ENCODE data around the gene PBXIP1. TPM values are rescaled to one million over a fixed set of nuclear protein-coding genes. Genes with fewer than 3 reads are reported as not detected.
A peak's percentile ranks its signal among the peaks of the same experiment; 100 is the strongest.

PBXIP1 gene
- total and polyA plus RNA-seq, 2 of the 13 experiments (the other 11 are each of a cell fraction or from before 2014, with no cell fraction given), result 16.3 to 31.9 TPM

DNA sequence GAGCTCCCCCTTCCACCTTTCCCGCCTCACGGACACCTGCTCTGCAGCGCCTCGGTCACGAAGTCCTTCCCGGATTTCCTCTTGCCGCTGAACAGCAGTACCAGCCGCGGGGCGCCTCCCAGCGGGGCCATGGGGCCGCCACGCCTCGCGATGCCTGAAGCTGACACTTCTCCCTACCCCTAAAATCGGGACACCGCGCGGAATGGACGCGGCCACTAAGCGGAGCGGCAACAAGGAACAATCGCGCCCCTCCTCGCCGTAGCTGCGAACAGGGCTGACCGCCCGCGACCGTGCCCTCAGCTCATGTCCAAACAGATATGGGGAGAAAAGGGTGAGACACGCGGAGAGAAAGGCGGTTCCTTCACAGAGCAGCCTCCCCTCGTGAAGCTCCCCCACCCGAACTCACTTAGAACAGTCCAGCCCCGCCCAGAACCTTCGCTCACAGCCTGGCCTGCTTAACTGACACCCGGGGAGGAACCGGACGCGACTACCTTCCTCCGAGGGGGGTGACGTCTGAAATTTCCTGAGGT, 19.3 kb downstream of the PBXIP1 start, which contains the start of gene PMVK (continued):
- TF ChIP-seq REST (IDR thresholded peaks at IDR 0.05; ENCODE audit: borderline replicate concordance in 1 of 2, low read depth in 1 of 2, low read length in 2 of 2), result no peak
- peak; percentile 96 for TF ChIP-seq HDAC2 (CRISPR knock-in tag; IDR thresholded peaks at IDR 0.05)
- no peak for TF ChIP-seq FIP1L1 (IDR thresholded peaks at IDR 0.05; ENCODE audit: borderline replicate concordance, insufficient read depth, low read depth, low read length)
- no peak for TF ChIP-seq NFE2 (CRISPR knock-in tag; IDR thresholded peaks at IDR 0.05)
- TF ChIP-seq MYPOP (CRISPR knock-in tag; IDR thresholded peaks at IDR 0.05), result peak; percentile 88
- no peak for TF ChIP-seq SMARCC2 (IDR thresholded peaks at IDR 0.05)
- TF ChIP-seq, protein P1, sequence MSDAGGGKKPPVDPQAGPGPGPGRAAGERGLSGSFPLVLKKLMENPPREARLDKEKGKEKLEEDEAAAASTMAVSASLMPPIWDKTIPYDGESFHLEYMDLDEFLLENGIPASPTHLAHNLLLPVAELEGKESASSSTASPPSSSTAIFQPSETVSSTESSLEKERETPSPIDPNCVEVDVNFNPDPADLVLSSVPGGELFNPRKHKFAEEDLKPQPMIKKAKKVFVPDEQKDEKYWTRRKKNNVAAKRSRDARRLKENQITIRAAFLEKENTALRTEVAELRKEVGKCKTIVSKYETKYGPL (CRISPR knock-in tag; IDR thresholded peaks at IDR 0.05), result peak; percentile 79; the same call in 1 of the 2 replicates
- 0 out of 2 replicates have a peak, but pooled peaks have one; percentile 11 for TF ChIP-seq GMEB2 (CRISPR knock-in tag; IDR thresholded peaks at IDR 0.05; ENCODE audit: low read depth)
- peak; percentile 95 for TF ChIP-seq ZNF841 (CRISPR knock-in tag; IDR thresholded peaks at IDR 0.05; ENCODE audit: borderline replicate concordance)
- TF ChIP-seq ZNF772 (CRISPR knock-in tag; IDR thresholded peaks at IDR 0.05), result peak; percentile 98
- TF ChIP-seq, protein P2, sequence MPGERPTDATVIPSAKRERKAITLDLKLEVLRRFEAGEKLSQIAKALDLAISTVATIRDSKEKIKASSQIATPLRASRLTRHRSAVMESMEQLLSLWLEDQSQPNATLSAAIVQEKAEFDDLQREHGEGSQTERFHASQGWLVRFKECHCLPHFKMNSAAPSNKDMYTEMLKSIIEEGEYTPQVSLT (CRISPR knock-in tag; IDR thresholded peaks at IDR 0.05; ENCODE audit: borderline replicate concordance, low read depth), result peak; percentile 61; the same call in 1 of the 2 replicates
- TF ChIP-seq, protein P3, sequence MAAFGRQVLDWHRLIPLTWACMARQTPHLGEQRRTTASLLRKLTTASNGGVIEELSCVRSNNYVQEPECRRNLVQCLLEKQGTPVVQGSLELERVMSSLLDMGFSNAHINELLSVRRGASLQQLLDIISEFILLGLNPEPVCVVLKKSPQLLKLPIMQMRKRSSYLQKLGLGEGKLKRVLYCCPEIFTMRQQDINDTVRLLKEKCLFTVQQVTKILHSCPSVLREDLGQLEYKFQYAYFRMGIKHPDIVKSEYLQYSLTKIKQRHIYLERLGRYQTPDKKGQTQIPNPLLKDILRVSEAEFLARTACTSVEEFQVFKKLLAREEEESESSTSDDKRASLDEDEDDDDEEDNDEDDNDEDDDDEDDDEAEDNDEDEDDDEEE (CRISPR knock-in tag; IDR thresholded peaks at IDR 0.05), result peak; percentile 100
- peak; percentile 74 for TF ChIP-seq POGZ (CRISPR knock-in tag; IDR thresholded peaks at IDR 0.05)
- TF ChIP-seq ZMYM2 (CRISPR knock-in tag; IDR thresholded peaks at IDR 0.05), result peak; percentile 93
- TF ChIP-seq CCAR2 (optimal IDR thresholded peaks at IDR 0.05; ENCODE audit: low read depth, low read length), result no peak
- no peak for TF ChIP-seq MTA3 (CRISPR knock-in tag; IDR thresholded peaks at IDR 0.05)
- peak; percentile 100 for TF ChIP-seq ERF (CRISPR knock-in tag; IDR thresholded peaks at IDR 0.05)
- no peak for TF ChIP-seq MLLT10 (CRISPR knock-in tag; IDR thresholded peaks at IDR 0.05)
- TF ChIP-seq SMAD3 (CRISPR knock-in tag; IDR thresholded peaks at IDR 0.05), result peak; percentile 85; the same call in 1 of the 2 replicates
